ENCODE measurements around the gene PMP22.

PMP22 gene

GRCh38 chr17:15260376-15261257, 4.5 kb downstream of the PMP22 start:
- TF ChIP-seq, protein P1, sequence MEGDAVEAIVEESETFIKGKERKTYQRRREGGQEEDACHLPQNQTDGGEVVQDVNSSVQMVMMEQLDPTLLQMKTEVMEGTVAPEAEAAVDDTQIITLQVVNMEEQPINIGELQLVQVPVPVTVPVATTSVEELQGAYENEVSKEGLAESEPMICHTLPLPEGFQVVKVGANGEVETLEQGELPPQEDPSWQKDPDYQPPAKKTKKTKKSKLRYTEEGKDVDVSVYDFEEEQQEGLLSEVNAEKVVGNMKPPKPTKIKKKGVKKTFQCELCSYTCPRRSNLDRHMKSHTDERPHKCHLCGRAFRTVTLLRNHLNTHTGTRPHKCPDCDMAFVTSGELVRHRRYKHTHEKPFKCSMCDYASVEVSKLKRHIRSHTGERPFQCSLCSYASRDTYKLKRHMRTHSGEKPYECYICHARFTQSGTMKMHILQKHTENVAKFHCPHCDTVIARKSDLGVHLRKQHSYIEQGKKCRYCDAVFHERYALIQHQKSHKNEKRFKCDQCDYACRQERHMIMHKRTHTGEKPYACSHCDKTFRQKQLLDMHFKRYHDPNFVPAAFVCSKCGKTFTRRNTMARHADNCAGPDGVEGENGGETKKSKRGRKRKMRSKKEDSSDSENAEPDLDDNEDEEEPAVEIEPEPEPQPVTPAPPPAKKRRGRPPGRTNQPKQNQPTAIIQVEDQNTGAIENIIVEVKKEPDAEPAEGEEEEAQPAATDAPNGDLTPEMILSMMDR (IDR thresholded peaks at IDR 0.05; ENCODE audit: low read length, missing control alignments), result peak; percentile 6
- peak overlapping the region; percentile 84 for H3K4me3 ChIP-seq (replicated peaks; ENCODE audit: low read depth, low read length)
- DNase-seq (ENCODE audit: low read depth), result peak; percentile 88

DNA sequence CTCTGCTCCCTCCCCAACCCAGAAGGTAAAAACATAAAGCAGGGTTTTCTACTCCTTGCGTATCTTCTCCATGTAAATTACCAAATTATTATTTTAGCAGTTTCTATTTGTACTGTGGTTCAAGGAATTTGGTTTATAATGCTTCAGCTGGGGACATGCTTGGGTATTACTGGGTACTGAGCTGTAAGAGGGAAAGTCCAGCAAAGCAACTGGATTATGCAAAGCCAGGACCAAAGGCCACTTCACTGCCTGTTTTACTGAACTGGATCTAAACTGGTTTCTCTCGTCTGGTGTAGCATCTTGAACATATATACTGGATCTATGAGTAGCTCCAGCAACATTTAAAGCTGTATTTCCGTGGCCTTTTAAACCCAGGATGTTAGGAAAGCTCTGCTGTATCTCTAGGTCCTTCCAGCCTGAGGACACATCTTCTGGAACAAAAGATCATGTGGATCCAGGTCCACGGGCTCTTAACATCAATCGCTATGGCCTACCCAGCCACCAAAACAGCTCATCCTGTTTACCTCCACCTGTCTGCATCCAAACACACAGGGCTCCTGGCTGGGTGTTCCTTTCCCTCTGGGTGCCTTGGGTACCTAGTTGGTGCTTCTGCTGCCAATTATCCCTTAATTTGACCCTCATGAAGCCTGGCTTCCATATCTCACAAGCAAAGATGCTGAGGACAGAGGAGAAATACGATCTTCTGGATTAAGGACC, 7.2 kb downstream of the PMP22 start:
- H3K4me3 ChIP-seq (replicated peaks; ENCODE audit: low read depth, low read length), result no peak overlapping the region
- TF ChIP-seq, protein P1 (IDR thresholded peaks at IDR 0.05; ENCODE audit: low read length, missing control alignments), result no peak
- DNase-seq (ENCODE audit: low read depth), result no peak

GRCh38 chr17:15257258-15257788, 7.8 kb downstream of the PMP22 start:
- no peak overlapping the region for H3K4me3 ChIP-seq (replicated peaks; ENCODE audit: low read depth, low read length)
- DNase-seq (ENCODE audit: low read depth), result peak; percentile 78
- TF ChIP-seq, protein P1 (IDR thresholded peaks at IDR 0.05; ENCODE audit: low read length, missing control alignments), result peak; percentile 86

- DNase-seq (ENCODE audit: low read depth), result no peak
- TF ChIP-seq, protein P1 (IDR thresholded peaks at IDR 0.05; ENCODE audit: low read length, missing control alignments), result no peak
- no peak overlapping the region for H3K4me3 ChIP-seq (replicated peaks; ENCODE audit: low read depth, low read length)
These were observed 8.4 kb downstream of the PMP22 start for GRCh38 chr17:15256689-15257088.

DNA sequence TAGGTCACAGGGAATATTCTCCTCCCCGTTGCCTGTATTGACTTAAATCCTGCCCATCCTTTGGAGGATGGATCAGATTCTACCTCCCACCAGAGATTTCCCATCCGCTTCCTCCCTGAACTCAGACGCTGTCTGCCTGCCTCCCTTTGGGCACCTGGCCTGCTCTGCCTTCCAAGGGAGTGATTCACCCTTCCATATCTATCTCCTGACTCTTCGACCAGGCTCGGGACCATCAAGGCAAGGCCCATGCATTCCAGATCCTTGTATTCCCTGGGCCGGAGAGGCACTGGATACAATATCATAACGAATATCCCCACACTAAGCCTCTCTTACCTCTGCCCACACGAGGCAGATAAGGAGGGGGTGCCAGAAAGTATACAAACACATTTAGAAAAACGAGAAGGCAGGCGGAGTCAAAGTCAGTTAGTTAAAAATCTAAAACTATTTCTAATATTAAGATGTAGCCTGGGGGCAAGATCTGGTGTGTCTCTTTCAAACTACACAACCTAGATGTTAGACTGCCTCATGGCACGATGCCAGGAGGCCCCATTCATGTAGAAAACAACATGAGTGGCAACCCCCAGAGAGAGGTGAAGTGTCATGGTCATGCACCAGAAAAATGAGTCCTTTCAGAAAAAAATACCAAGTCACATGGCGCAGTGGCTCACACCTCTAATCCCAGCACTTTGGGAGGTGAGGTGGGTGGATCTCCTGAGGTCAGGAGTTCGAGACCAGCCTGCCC, 9.2 kb downstream of the PMP22 start:
- peak; percentile 46 for DNase-seq (ENCODE audit: low read depth)
- TF ChIP-seq, protein P1 (IDR thresholded peaks at IDR 0.05; ENCODE audit: low read length, missing control alignments), result no peak
- H3K4me3 ChIP-seq (replicated peaks; ENCODE audit: low read depth, low read length), result no peak overlapping the region

DNA sequence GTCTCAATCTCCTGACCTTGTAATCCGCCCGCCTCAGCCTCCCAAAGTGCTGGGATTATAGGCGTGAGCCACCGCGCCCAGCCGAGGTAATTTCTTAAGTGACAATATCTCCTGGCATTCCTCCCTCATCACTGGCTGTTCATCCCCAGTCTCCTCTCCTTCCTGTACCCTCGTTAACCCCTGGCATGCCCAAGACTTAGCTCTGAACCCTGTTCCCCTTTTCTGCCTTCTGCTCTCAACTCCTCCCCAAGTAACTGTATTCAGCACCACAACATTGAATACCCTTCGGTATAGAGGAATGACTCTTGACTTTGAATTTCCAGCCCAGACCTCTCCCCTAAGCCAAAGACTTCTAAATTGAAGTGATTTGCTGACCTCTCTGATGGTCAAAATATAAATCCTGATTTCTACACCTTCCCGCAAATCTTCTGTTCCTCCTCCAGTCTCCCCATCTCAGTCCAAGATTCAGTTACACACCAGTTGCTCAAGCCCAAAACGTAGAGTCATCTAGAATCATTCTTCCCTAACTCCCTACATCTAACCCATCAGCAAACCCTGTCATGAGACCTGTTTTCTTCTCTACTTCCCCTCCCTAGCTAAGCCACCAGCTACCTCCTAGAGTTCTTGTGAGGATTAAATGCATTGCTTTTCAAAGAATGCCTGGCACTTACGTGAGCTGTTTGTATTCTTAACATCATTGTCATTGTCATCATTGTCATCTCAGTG, 14.8 kb downstream of the PMP22 start:
- no peak for DNase-seq (ENCODE audit: low read depth)

More for the DNA sequence above, 14.8 kb downstream of the PMP22 start:
- TF ChIP-seq, protein P1 (IDR thresholded peaks at IDR 0.05; ENCODE audit: low read length, missing control alignments), result no peak
- no peak overlapping the region for H3K4me3 ChIP-seq (replicated peaks; ENCODE audit: low read depth, low read length)

All from fibroblast of pulmonary artery (primary cell).